ENCODE measurements around the gene QRFP. TPM values are rescaled to one million over a fixed set of nuclear protein-coding genes. Genes with fewer than 3 reads are reported as not detected.

The QRFP gene
- total and polyA plus RNA-seq, 2 of the 8 experiments (the other 6 are each of a cell fraction or from before 2014, with no cell fraction given) = not detected

- TF ChIP-seq FOSL1 (IDR thresholded peaks at IDR 0.05; ENCODE audit: insufficient read depth, low read depth, low read length) (no peak), SP1 (IDR thresholded peaks at IDR 0.05; ENCODE audit: low read depth, low read length) (no peak), TAF7 (optimal IDR thresholded peaks at IDR 0.05; ENCODE audit: borderline replicate concordance, low read depth, low read length) (no peak)
Observed at GRCh38 chr9:130874783-130875182, 21.8 kb downstream of the QRFP start (continued).

Data from H1 (cell line).